GM13976 (cell line): ENCODE data around the gene TTLL11.

Experiments used
- DNase-seq: peaks from one replicate; pipeline ENCODE4 v3.0.0; 2012; ENCODE audit warnings: low spot score
- in situ Hi-C: fragments of 300-500 bp; cut with MboI; formaldehyde crosslinking; loops from one replicate; pipeline ENCODE4 v1.12.0; 2022; ENCODE audit warnings: low sequenced_read_pairs, mixed read lengths, inconsistent platforms; ENCODE audit not compliant: unreplicated experiment
- TF ChIP-seq, protein P1 (sequence below): IDR thresholded peaks from 2 replicates; pipeline ENCODE4 v1.5.1; 2012; ENCODE audit warnings: borderline replicate concordance, mild to moderate bottlenecking; ENCODE audit not compliant: insufficient read depth; ENCODE audit errors: extremely low read depth, missing control alignments, control extremely low read depth

Gene TTLL11

GRCh38 chr9:121871431-121872025 lies 221.6 kb downstream of the TTLL11 start:
- TF ChIP-seq, protein P1, sequence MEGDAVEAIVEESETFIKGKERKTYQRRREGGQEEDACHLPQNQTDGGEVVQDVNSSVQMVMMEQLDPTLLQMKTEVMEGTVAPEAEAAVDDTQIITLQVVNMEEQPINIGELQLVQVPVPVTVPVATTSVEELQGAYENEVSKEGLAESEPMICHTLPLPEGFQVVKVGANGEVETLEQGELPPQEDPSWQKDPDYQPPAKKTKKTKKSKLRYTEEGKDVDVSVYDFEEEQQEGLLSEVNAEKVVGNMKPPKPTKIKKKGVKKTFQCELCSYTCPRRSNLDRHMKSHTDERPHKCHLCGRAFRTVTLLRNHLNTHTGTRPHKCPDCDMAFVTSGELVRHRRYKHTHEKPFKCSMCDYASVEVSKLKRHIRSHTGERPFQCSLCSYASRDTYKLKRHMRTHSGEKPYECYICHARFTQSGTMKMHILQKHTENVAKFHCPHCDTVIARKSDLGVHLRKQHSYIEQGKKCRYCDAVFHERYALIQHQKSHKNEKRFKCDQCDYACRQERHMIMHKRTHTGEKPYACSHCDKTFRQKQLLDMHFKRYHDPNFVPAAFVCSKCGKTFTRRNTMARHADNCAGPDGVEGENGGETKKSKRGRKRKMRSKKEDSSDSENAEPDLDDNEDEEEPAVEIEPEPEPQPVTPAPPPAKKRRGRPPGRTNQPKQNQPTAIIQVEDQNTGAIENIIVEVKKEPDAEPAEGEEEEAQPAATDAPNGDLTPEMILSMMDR: no peak
- in situ Hi-C loops: no loop called here
- DNase-seq: no peak

- DNase-seq: no peak
- TF ChIP-seq, protein P1: no peak
- in situ Hi-C loops: no loop called here
Observed at GRCh38 chr9:121870271-121870670, 222.8 kb downstream of the TTLL11 start.

DNA sequence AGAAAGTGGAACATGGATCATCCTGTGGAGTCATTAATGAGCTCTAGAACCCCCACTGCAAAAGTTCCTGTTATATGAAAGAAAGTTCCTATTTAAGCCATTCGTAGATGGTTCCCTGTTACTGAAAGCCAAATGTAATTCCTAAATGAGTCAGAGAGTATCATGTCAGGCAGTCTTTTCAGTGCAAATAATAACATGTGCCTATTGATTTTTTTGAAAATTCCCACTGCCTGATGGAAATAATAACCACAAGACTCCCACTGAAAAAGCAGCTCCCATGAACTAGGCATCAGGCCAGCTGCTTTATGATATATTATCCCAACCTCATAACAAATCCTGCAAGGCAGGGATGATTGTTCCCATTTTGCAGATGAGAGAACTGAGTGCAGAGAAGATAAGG lies 224.5 kb downstream of the TTLL11 start:
- TF ChIP-seq, protein P1: no peak
- in situ Hi-C loops: no loop called here
- DNase-seq: no peak

GRCh38 chr9:121866927-121867326 lies 226.2 kb downstream of the TTLL11 start:
- no peak for DNase-seq
- TF ChIP-seq, protein P1: no peak
- in situ Hi-C loops: no loop called here

DNA sequence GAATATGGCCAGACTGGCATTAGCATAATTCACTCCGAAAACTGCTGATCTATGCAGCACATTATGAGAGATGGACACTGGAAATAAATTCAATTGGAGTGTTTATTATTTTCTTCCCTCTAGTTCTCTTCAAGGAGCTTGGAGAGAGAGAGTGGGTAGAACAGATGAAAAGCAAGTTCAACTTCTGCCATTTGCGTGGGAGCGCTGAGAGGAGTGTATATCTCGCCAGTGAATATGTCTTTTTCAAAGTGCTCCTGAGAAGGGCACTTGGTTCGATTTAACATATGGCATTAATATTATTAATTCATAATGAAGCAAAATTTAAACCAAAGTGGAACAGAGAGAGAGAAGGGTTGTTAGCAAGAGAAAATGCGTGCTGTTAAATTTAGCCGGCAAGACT lies 227.2 kb downstream of the TTLL11 start:
- in situ Hi-C loops: no loop called here
- no peak for DNase-seq
- TF ChIP-seq, protein P1: no peak

- in situ Hi-C loops: no loop called here
- no peak for DNase-seq
- TF ChIP-seq, protein P1: no peak
Observed at GRCh38 chr9:121865060-121865459, 228.0 kb downstream of the TTLL11 start.
